ENCODE data around the gene SPG11.

The SPG11 gene

GRCh38 chr15:44529864-44530604 lies 133.4 kb downstream of the SPG11 start:
- TF ChIP-seq, protein P1, sequence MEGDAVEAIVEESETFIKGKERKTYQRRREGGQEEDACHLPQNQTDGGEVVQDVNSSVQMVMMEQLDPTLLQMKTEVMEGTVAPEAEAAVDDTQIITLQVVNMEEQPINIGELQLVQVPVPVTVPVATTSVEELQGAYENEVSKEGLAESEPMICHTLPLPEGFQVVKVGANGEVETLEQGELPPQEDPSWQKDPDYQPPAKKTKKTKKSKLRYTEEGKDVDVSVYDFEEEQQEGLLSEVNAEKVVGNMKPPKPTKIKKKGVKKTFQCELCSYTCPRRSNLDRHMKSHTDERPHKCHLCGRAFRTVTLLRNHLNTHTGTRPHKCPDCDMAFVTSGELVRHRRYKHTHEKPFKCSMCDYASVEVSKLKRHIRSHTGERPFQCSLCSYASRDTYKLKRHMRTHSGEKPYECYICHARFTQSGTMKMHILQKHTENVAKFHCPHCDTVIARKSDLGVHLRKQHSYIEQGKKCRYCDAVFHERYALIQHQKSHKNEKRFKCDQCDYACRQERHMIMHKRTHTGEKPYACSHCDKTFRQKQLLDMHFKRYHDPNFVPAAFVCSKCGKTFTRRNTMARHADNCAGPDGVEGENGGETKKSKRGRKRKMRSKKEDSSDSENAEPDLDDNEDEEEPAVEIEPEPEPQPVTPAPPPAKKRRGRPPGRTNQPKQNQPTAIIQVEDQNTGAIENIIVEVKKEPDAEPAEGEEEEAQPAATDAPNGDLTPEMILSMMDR (IDR thresholded peaks at IDR 0.05; ENCODE audit: insufficient read depth, low read length, missing control alignments), result no peak
- ChIA-PET CTCF (interaction anchor here (1.0 kb wide), 1 partner anchor 658 kb away, joined by 3 read pairs; no protein-coding TSS in a partner anchor), POLR2A (no interaction called here)
- no peak overlapping the region for H3K4me3 ChIP-seq (ENCODE audit: low read depth, low read length)
- no peak for DNase-seq (ENCODE audit: low read depth, low spot score)

DNA sequence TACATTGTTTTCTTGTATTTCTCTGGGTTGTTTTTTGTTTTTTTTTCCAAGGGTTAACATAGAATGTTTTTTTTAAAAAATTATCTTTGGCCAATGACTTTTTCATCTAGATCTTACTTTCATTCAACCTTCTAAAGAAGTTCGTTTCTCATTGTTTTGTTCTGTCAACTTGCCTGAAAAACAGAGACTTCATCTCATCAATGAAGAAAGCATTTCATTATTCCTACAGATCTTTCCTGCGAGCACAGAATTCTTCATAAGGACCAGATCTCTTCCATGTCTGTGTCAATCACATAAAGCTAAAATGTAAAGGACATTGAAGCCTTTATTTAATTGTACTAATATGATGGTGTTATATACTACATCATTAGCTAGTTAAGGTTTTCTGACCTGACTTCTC lies 136.2 kb downstream of the SPG11 start:
- TF ChIP-seq, protein P1 (IDR thresholded peaks at IDR 0.05; ENCODE audit: insufficient read depth, low read length, missing control alignments), result no peak
- DNase-seq (ENCODE audit: low read depth, low spot score), result no peak
- POLR2A ChIA-PET, result interaction anchor here (2.6 kb wide), 1 partner anchor 10 kb away, joined by 12 read pairs; the partner anchor contains the start of gene EIF3J

GRCh38 chr15:44525018-44525417 lies 138.4 kb downstream of the SPG11 start:
- H3K4me3 ChIP-seq (ENCODE audit: low read depth, low read length), result no peak overlapping the region
- POLR2A ChIA-PET, result interaction anchor here (0.7 kb wide), 1 partner anchor 12 kb away, joined by 5 read pairs; the partner anchor contains the start of gene EIF3J
- no peak for DNase-seq (ENCODE audit: low read depth, low spot score)
- CTCF ChIA-PET, result interaction anchor here (0.9 to 1.0 kb wide), 2 partner anchors 23 to 34 kb away, joined by 3 read pairs; no protein-coding TSS in a partner anchor
- TF ChIP-seq, protein P1 (IDR thresholded peaks at IDR 0.05; ENCODE audit: insufficient read depth, low read length, missing control alignments), result no peak

More for the DNA sequence above, 136.2 kb downstream of the SPG11 start:
- CTCF ChIA-PET, result interaction anchor here (1.4 kb wide), 1 partner anchor 16 kb away, joined by 3 read pairs; no protein-coding TSS in a partner anchor
- H3K4me3 ChIP-seq (ENCODE audit: low read depth, low read length), result no peak overlapping the region

DNA sequence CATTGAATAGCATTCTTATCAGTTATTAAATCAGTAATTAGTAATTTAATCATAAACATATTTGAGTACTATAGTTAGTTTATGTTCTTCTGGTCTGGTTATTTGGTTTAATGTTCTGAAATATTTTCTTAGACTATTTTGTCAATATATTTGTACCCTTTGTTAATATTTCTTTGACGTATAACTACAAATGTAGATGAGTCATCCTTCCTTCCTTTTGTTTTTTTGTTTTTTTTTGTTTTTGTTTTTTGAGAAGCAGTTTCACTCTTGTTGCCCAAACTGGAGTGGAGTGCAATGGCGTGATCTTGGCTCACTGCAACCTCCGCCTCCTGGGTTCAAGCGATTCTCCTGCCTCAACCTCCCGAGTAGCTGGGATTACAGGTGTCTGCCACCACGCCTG lies 143.9 kb downstream of the SPG11 start:
- DNase-seq (ENCODE audit: low read depth, low spot score), result no peak
- ChIA-PET CTCF (interaction anchor here (1.3 to 1.9 kb wide), 2 partner anchors 17 to 18 kb away, joined by 3 to 8 read pairs; partner anchors contain the start of gene EIF3J), POLR2A (no interaction called here)
- H3K4me3 ChIP-seq (ENCODE audit: low read depth, low read length), result no peak overlapping the region
- TF ChIP-seq, protein P1 (IDR thresholded peaks at IDR 0.05; ENCODE audit: insufficient read depth, low read length, missing control alignments), result no peak

DNA sequence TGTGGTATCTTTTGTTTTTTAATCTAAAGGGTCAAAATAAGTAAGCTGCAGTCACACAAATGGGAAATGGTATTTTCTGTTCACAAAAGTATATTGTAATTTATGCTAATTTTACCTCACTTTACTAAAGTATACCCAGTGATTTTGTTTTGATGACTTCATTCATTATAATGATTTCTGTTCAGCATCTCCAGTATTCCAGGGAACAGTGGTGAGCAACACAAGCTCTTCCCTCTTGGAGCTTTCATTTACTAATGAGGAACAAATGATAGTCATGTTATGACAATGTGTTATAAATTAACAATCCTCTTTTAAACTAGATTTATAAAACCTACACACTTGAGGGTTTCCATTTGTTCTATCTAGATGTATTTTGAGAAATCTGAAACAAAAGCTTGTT lies 147.0 kb downstream of the SPG11 start:
- ChIA-PET CTCF (interaction anchor here (0.6 to 3.0 kb wide), 2 partner anchors 15 to 644 kb away, joined by 3 to 14 read pairs; no protein-coding TSS in a partner anchor), POLR2A (interaction anchor here (0.5 kb wide), 1 partner anchor 228 kb away, joined by 4 read pairs; the partner anchor contains the start of gene GOLM2)
- TF ChIP-seq, protein P1 (IDR thresholded peaks at IDR 0.05; ENCODE audit: insufficient read depth, low read length, missing control alignments), result no peak
- no peak overlapping the region for H3K4me3 ChIP-seq (ENCODE audit: low read depth, low read length)
- DNase-seq (ENCODE audit: low read depth, low spot score), result no peak

Data from AG04449 (cell line).